NCI-H1417 (cell line): ENCODE results near the gene GSE1.

Source experiments
- DNase-seq, 3 experiments: peaks; one replicate each; lab custom pipeline; 2025; lab: John Stamatoyannopoulos, UW

The GSE1 gene

GRCh38 chr16:85573696-85574641 lies 39.2 kb upstream of the GSE1 start:
- peak in 1 of 3 experiments; percentile 12 for DNase-seq

GRCh38 chr16:85574672-85575475 lies 38.2 kb upstream of the GSE1 start:
- peak; percentile 9 to 79 (median 57) for DNase-seq

- DNase-seq, result peak in 1 of 3 experiments; percentile 36
These were observed 37.2 kb upstream of the GSE1 start for GRCh38 chr16:85575920-85576319.

- no peak for DNase-seq
These were observed 36.2 kb upstream of the GSE1 start for GRCh38 chr16:85576944-85577343.

GRCh38 chr16:85577899-85578598 lies 35.1 kb upstream of the GSE1 start:
- peak in 2 of 3 experiments; percentile 21 to 42 for DNase-seq

- no peak for DNase-seq
These were observed 34.5 kb upstream of the GSE1 start for GRCh38 chr16:85578599-85578948.

- no peak for DNase-seq
These were observed 33.9 kb upstream of the GSE1 start for GRCh38 chr16:85579191-85579590.

GRCh38 chr16:85579923-85580580 lies 33.1 kb upstream of the GSE1 start:
- DNase-seq, result no peak

GRCh38 chr16:85580684-85581083 lies 32.4 kb upstream of the GSE1 start:
- no peak for DNase-seq

- DNase-seq, result peak in 1 of 3 experiments; percentile 6
These were observed 30.7 kb upstream of the GSE1 start for GRCh38 chr16:85582229-85582991.

GRCh38 chr16:85583491-85584181 lies 29.5 kb upstream of the GSE1 start:
- DNase-seq, result peak in 2 of 3 experiments; percentile 84 to 96

GRCh38 chr16:85584267-85584666 lies 28.9 kb upstream of the GSE1 start:
- DNase-seq, result peak in 2 of 3 experiments; percentile 84 to 92

- DNase-seq, result peak in 2 of 3 experiments; percentile 29 to 71
These were observed 28.3 kb upstream of the GSE1 start for GRCh38 chr16:85584819-85585282.

- DNase-seq, result no peak
These were observed 27.4 kb upstream of the GSE1 start for GRCh38 chr16:85585711-85586110.

GRCh38 chr16:85586380-85587104 lies 26.6 kb upstream of the GSE1 start:
- DNase-seq, result no peak

GRCh38 chr16:85587762-85588556 lies 25.2 kb upstream of the GSE1 start:
- peak in 1 of 3 experiments; percentile 27 for DNase-seq

GRCh38 chr16:85588562-85589503 lies 24.3 kb upstream of the GSE1 start:
- peak in 1 of 3 experiments; percentile 22 for DNase-seq
